Breast epithelium (tissue), 3 donors: ENCODE measurements around the gene DIP2A.

Source experiments
- POLR2A ChIP-seq: fragments of 450-650 bp; IDR thresholded peaks from one replicate; pipeline ENCODE4 v1.6.1; 2016; ENCODE audit warnings: antibody characterized with exemption, mild to moderate bottlenecking, moderate library complexity
- TF ChIP-seq, protein P1 (sequence below), 3 donors: fragments of 450-650 bp; IDR thresholded peaks; one replicate each; pipeline ENCODE4 v1.5.1; 2016 to 2017; ENCODE audit warnings: antibody characterized with exemption in 3 of 3, mild to moderate bottlenecking in 3 of 3, moderate library complexity in 3 of 3

DNA sequence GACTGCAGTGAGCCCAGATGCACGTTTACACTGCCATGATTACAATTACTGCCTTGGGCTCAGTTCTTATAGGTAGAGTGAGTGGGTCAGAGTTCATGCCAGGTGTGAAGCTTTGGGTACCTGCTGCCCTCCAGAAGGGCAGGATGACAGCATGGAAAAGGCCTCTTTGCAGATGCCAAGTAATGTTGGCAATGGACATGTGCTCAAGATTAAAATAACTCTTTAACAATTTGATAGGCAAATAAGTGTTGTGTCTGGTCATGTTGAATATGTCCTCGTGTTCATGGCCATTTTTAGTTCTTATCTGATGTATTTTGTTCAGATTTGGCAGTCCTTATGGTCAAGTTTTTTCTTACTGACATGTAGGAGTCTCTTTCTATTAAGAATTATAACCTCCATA is 111.4 kb downstream of the DIP2A start:
- TF ChIP-seq, protein P1, sequence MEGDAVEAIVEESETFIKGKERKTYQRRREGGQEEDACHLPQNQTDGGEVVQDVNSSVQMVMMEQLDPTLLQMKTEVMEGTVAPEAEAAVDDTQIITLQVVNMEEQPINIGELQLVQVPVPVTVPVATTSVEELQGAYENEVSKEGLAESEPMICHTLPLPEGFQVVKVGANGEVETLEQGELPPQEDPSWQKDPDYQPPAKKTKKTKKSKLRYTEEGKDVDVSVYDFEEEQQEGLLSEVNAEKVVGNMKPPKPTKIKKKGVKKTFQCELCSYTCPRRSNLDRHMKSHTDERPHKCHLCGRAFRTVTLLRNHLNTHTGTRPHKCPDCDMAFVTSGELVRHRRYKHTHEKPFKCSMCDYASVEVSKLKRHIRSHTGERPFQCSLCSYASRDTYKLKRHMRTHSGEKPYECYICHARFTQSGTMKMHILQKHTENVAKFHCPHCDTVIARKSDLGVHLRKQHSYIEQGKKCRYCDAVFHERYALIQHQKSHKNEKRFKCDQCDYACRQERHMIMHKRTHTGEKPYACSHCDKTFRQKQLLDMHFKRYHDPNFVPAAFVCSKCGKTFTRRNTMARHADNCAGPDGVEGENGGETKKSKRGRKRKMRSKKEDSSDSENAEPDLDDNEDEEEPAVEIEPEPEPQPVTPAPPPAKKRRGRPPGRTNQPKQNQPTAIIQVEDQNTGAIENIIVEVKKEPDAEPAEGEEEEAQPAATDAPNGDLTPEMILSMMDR (IDR thresholded peaks at IDR 0.05) = no peak
- TF ChIP-seq POLR2A = no peak
